Right lobe of liver (tissue), 6 donors: Measurements from ENCODE around the gene LDLRAD4. TPM values are rescaled to one million over a fixed set of nuclear protein-coding genes. Genes with fewer than 3 reads are reported as not detected.

Experiments
- ATAC-seq, 4 donors: fragments of 200-7000 bp; cut with Tn5 transposase; one replicate each; pipeline ENCODE4 v1.9.1; 2020; ENCODE audit warnings: mild to moderate bottlenecking in 4 of 4, moderate library complexity in 4 of 4
- DNase-seq, 3 donors: peaks; one replicate each; pipeline ENCODE4 v3.0.0-alpha.2; 2020
- H3K27ac ChIP-seq, 3 donors: fragments of 200-600 bp; one replicate each; pipeline ENCODE4 v1.8.0; 2022
- H3K27me3 ChIP-seq, 2 donors: fragments of 200-600 bp; one replicate each; pipeline ENCODE4 v1.8.0; 2022
- H3K36me3 ChIP-seq, 4 donors: fragments of 200-600 bp; sonication (generic) in 1 of 4; one replicate each; pipeline versions ENCODE4 v1.5.1 to v1.8.0; 2017 to 2022; ENCODE audit warnings: control low read depth in 1 of 4
- H3K4me1 ChIP-seq, 4 donors: fragments of 200-600 bp; sonication (generic) in 1 of 4; one replicate each; pipeline versions ENCODE4 v1.5.1 to v1.8.0; 2017 to 2022; ENCODE audit warnings: control low read depth in 1 of 4
- H3K4me3 ChIP-seq, 3 donors: fragments of 200-600 bp; one replicate each; pipeline ENCODE4 v1.8.0; 2022
- H3K9me3 ChIP-seq, 4 donors: fragments of 200-600 bp; sonication (generic) in 1 of 4; one replicate each; pipeline versions ENCODE4 v1.5.1 to v1.8.0; 2017 to 2022; ENCODE audit warnings: control low read depth in 1 of 4
- CTCF ChIP-seq, 4 donors: fragments of 200-600 bp in 3 of 4; fragments of 450-650 bp in 1 of 4; IDR thresholded peaks; one replicate each; pipeline versions ENCODE4 v1.5.1 to v1.8.0; 2016 to 2022; ENCODE audit warnings: antibody characterized with exemption in 4 of 4, mild to moderate bottlenecking in 2 of 4
- POLR2A ChIP-seq: fragments of 450-650 bp; IDR thresholded peaks from one replicate; pipeline ENCODE4 v1.6.1; 2017; ENCODE audit warnings: antibody characterized with exemption, mild to moderate bottlenecking
- WGBS: methylation state at CpG from one replicate; pipeline ENCODE4 v1.1.6; 2018; ENCODE audit warnings: low coverage, low lambda C conversion rate; ENCODE audit not compliant: insufficient coverage; ENCODE audit errors: missing lambda C conversion rate; 5-methylcytosine and 5-hydroxymethylcytosine counted together
- intact Hi-C, 2 donors: fragments of 100-400 bp; cut with DNase I; formaldehyde crosslinking; loops; one replicate each; pipeline versions ENCODE4 v1.11.2 to v1.14.1; 2022
- total RNA-seq, 6 experiments: library from RNA; depleted of rRNA in 2 of 6; stranded (reverse); fragments of >200 nt in 2 of 6; fragmentation: NEBNext Ultra II Directional in 3 of 6; extraction: Animal tissue kit (Norgen Biotek cat#: 25700) in 3 of 6; gene quantifications; one replicate each; pipeline versions ENCODE4 v1.1.0 to v1.2.4, GENCODE V29; 2016 to 2023
- donor health status: DM: no; HTN: yes; CAD: no.
- donor health status: DM: no; HTN: no; CAD: no.
- donor health status: DM: no; HTN: no; CAD: no.
- donor health status: DM: no; HTN: yes; CAD: no.
- donor health status: DM: no; HTN: yes; CAD: no.

Gene LDLRAD4
- total RNA-seq, 6 experiments from 2014 or later, result 10.6 to 66.4 (median 18.7) TPM

DNA sequence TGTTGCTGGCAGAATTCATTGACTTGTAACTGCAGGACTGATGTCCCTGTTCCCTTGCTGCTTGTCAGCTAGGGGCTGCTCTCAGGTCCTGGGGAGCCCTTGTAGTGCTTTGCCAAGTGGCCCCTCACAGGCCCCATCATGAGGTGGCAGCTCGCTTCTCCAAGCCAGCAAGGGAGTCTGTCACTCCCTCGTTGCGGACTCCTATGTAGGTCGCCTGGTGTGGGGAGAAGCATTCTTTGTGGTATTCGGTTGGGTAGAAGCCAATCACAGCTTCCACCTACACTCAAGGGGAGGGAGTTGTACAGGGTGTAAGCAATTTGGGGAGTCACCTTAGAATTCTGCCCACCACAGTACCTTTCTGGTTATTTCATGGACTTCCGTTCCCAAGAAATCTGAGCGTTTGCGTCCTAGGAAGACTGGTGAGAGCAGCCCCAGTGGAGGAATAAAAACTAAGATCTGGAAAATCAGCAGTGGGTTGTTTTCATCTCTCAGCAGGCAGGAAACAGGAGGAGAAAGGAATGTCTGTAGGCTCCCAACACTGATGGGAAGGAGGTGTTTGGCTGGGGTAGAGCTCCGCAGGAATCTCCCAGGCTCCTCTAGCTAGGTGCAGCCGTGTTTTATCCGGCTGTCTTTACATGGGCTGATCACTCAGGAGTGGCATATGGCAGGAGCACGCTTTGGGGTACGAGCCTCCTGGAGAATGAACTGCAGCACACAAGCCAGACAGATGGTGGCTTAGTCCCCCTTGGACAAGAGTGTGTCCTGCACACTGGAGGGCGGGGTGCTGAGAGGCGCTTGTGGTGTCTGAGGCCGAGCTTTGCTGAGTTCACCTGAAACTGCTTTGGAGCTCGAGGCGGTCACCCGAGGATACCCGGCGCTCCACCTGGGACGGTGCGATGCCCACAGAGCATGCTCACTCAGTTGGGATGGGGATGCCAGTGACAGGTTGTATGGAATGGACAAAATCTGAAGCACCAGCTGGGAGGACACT is 58.3 kb downstream of the LDLRAD4 start:
- Histone ChIP-seq H3K9me3 (no peaks in the 10 kb centered on the region), H3K36me3 (no peaks in the 10 kb centered on the region), H3K27me3 (no peaks in the 10 kb centered on the region), H3K4me1 (no peaks in the 10 kb centered on the region), H3K4me3 (no peak overlapping the region), H3K27ac (no peak overlapping the region)
- ATAC-seq (no peak), DNase-seq (peak in 1 of 3 donors; percentile 22)
- TF ChIP-seq POLR2A, result no peak
- TF ChIP-seq CTCF (IDR thresholded peaks at IDR 0.05), result no peak
- 80% methylated on average over 6 of the region's 23 CpGs for WGBS
- intact Hi-C loops, result no loop called here

DNA sequence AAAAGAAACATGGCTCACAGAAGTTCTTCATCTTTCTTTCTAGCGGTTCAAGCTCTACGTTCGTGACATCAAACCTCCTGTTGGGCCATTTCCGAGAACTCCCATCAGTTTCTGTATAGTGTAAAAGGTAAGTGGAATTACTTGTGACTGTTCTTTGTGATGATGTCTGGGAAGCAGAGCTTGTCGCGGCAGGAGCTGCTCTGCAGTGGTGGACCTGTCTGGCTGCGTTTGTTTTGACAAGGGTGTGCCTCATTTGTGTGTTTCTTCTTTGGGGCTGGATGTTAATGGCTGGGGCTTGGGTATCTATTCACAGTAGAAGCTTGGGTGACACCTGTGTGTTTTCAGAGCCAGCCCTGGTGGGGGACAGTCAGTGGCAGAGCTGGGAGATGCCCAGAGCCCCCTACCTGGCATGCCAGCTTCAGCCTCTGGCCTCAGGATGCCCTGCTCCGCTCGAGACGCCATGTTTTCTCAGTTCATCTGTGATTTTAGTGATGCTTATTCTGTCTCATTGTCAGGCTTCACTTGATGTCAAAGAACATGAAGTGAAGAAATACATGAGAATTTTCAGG is 59.6 kb downstream of the LDLRAD4 start:
- no peak for ATAC-seq
- H3K4me1 ChIP-seq, result no peaks in the 10 kb centered on the region
- TF ChIP-seq CTCF (IDR thresholded peaks at IDR 0.05) (no peak), POLR2A (no peak)

DNA sequence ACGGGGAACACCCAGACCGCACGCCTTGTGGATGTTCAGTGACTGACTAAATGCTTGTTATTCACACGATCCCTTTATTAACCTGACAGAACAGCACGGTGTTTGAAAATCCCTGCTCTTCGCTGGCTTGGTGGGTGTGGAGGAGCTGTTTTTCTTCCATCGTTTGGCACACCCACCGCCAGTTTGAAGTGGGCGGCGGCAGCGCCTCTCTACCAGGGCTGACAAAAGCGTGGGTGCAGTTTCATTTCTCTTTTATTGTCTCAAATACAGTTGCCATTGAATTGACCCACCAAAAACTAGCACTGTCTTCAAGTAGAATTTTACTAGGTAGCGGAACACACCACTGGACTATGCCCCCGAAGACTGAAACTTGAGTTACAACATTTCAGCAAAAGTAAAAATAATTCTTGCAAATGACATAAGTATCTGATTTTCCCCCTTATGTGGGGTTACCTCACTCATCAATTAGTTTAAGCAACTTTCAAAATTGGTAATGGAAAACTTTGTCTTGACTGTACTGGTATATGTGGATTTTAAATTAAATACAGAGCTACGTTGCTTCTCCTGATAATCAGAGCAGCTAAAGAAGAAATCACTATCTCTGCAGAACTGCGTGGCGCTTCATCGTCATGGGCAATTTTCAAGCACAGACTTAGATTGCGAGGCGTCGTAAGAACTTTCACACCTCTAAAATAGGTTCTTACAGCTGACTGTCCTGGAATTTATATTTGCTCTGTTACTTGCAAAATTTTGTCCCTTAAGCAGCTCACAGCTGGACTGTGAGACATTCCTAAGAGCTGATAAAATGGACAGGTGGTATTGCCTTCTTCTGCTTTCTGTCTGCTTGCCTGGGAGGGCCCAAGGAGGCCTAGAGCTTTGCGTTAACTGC is 60.9 kb downstream of the LDLRAD4 start:
- DNase-seq, result no peak

More for the DNA sequence above, 59.6 kb downstream of the LDLRAD4 start:
- WGBS, result 87% methylated on average over 7 of the region's 10 CpGs
- H3K4me3 ChIP-seq, result no peak overlapping the region
- H3K27me3 ChIP-seq, result no peaks in the 10 kb centered on the region
- intact Hi-C loops, result no loop called here
- no peak overlapping the region for H3K27ac ChIP-seq
- H3K36me3 ChIP-seq, result no peaks in the 10 kb centered on the region
- no peaks in the 10 kb centered on the region for H3K9me3 ChIP-seq
- DNase-seq, result no peak

More for the DNA sequence above, 60.9 kb downstream of the LDLRAD4 start:
- H3K27ac ChIP-seq, result no peak overlapping the region
- intact Hi-C loops, result no loop called here
- H3K4me3 ChIP-seq, result no peak overlapping the region
- H3K4me1 ChIP-seq, result no peaks in the 10 kb centered on the region
- no peaks in the 10 kb centered on the region for H3K27me3 ChIP-seq
- no peaks in the 10 kb centered on the region for H3K9me3 ChIP-seq
- ATAC-seq, result no peak
- H3K36me3 ChIP-seq, result no peaks in the 10 kb centered on the region
- TF ChIP-seq CTCF (IDR thresholded peaks at IDR 0.05) (no peak), POLR2A (no peak)
- WGBS, result 85% methylated on average over 18 of the region's 22 CpGs
